Measurements from ENCODE around the gene PAX2.

Gene PAX2

DNA sequence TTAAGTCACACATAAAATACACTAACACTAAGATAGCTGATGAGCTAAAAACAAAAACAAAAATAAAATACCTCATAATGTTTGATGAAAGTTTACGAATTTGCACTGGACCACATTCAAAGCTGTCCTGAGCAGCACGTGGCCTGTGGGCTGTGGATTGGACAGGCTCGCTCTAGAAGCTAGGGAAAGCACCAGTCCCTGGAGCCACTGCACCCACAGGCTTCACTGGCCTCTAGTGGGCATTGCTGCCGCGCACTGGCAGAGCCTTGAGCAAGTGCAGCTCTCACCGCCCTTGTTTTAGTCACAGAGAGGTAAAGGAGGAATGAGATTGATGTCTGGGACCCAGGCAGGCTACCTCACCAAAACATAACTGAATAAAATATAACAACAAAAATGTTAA, 67.6 kb downstream of the PAX2 start:
- in situ Hi-C loops (cut with HindIII; ENCODE audit: low pct_unique_long_range_greater_than_20kb, low sequenced_read_pairs): no loop called here
- no peak for TF ChIP-seq JUND (IDR thresholded peaks at IDR 0.05; ENCODE audit: low read depth)
- peak in 1 of 2 experiments; percentile 67 for DNase-seq (ENCODE audit: low read depth in 1 of 2, low spot score in 1 of 2)

DNA sequence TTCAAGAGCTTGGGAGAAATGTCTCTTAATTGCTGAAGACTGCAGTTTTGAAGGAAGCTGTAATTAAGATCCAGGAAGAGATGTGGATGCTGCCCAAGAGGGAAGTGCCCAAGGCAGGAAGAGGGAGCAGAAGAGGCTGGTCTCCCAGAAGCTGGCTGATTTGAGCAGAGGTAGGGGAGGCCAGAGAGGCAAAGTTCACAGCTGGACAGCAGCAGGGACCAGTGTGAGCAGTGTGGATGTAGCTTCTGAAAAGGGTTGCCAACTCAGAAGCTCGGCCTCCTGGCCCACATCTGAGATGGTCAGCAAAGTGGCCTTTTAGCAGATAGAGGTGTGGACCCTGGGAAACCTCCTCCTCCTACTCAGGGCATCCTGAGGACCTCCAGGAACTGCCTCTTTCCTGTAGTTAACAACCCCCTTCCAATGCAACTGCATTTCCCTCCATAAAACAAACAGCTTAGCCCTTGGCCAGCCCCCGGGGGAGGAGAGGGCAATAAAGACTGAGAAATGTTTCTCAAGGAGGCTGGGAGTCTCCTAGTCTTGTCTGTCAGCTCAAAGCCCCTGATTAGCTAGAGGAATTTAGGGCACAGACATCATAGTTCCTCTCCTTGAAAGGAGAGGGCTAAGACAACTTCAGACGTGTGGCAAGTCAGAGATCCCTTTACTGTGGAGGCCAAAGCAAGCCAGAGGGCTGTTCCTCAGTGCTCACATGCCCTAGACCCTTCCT, 69.5 kb downstream of the PAX2 start:
- DNase-seq (ENCODE audit: low read depth in 1 of 2, low spot score in 1 of 2): no peak
- in situ Hi-C loops (cut with HindIII; ENCODE audit: low pct_unique_long_range_greater_than_20kb, low sequenced_read_pairs): no loop called here
- TF ChIP-seq JUND (IDR thresholded peaks at IDR 0.05; ENCODE audit: low read depth): no peak

DNA sequence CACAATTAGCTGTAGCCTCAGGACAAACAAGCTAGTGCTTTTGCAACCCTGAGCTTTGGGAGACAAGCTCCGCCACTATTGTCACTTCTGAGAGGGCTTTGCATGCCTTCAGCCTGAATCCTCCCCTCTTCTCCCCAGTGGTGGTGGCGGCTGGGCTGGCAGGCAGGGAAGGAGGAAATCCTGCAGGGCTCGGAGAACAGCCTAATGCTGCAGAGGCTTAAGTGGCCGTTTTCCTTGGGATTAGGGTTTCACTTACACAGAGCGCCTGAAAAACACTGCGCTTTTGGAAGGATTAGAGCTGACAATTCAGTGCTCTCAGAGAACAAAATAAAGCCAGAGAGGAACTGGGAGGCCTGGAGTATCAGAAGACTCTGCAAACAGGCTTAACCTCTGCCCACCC, 71.3 kb downstream of the PAX2 start:
- TF ChIP-seq JUND (IDR thresholded peaks at IDR 0.05; ENCODE audit: low read depth): no peak
- no peak for DNase-seq (ENCODE audit: low read depth in 1 of 2, low spot score in 1 of 2)
- in situ Hi-C loops (cut with HindIII; ENCODE audit: low pct_unique_long_range_greater_than_20kb, low sequenced_read_pairs): no loop called here

DNA sequence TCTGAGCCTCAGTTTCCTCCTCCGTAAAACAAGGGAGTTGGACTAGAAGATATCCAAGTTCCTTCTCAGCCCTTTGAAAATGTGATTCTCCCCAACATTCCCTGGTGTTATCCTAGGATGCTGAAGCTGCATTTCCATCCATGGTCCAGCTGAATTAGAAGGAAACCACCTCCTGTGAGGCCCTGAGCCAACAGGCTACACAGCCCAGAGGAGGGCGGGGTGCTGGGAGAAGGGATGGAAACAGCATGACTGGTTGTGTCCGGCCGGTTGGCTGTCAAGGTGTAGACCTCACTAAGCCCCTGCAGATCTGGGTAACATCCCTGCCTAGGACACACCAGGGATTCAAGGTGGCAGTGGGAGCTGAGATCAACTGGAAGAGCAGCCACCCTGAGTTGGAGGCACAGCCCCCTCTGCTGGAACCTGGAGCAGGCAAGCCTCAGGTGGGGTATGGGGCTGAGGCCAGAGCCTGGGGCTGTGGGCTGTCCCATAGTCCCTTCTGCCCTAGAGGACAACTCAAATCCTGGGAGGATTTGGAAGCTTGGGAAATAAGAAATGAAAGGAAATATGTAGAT, 72.0 kb downstream of the PAX2 start:
- in situ Hi-C loops (cut with HindIII; ENCODE audit: low pct_unique_long_range_greater_than_20kb, low sequenced_read_pairs): no loop called here
- no peak for DNase-seq (ENCODE audit: low read depth in 1 of 2, low spot score in 1 of 2)
- TF ChIP-seq JUND (IDR thresholded peaks at IDR 0.05; ENCODE audit: low read depth): no peak

DNA sequence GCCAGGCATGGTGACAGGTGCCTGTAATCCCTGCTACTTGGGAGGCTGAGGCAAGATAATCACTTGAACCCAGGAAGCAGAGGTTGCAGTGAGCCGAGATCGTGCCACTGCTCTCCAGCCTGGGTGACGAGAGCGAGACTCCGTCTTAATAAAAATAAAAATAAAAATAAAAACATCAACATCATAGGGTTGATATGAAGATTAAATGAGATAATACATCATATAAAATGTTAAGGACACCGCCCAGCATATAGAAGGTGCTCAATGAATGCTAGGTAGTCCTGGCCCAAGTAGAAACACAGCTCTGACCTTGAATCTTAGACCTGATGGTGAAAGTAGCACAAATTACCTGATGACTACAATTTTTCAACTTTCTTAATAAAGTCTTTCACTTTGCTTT, 74.0 kb downstream of the PAX2 start:
- TF ChIP-seq JUND (IDR thresholded peaks at IDR 0.05; ENCODE audit: low read depth): no peak
- in situ Hi-C loops (cut with HindIII; ENCODE audit: low pct_unique_long_range_greater_than_20kb, low sequenced_read_pairs): no loop called here
- no peak for DNase-seq (ENCODE audit: low read depth in 1 of 2, low spot score in 1 of 2)

DNA sequence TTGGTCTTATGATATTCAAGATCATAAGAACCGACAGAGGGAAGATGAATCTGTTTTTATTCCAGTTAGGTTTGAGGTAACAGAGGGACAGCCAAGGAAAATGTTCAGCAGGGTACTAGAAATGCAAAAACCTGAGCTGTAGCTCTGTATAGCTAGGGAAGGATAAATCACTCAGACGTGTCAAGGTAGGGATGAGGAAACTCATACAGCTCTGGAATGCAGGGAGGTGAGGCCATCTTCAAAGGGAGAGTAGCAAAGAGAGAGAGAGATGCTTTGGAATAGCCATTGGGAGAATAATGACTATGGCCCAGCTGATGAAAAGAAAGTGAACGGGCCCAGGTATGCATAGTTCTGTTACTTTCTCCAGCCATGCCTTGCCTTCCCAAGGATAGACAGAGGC, 77.8 kb downstream of the PAX2 start:
- no peak for TF ChIP-seq JUND (IDR thresholded peaks at IDR 0.05; ENCODE audit: low read depth)
- in situ Hi-C loops (cut with HindIII; ENCODE audit: low pct_unique_long_range_greater_than_20kb, low sequenced_read_pairs): no loop called here

DNA sequence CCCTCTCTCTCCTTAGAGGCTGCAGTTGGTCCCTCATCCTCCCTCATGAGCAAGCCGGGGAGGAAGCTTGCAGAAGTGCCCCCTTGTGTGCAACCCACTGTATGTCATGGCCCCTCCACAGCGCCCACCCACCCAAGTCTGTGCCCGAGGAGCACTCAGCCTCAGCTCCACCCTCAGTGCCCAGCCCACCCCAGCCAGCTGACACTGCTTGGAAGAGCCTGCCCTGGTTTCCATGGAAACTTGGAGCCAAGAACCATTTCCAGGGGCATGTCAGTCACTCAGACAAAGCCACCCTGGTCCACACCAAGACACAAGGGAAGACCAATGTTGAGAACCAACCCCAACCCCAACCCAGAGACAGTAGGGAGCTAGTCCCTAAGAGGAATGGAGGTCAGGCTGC, 79.5 kb downstream of the PAX2 start:
- no peak for TF ChIP-seq JUND (IDR thresholded peaks at IDR 0.05; ENCODE audit: low read depth)
- no peak for DNase-seq (ENCODE audit: low read depth in 1 of 2, low spot score in 1 of 2)
- in situ Hi-C loops (cut with HindIII; ENCODE audit: low pct_unique_long_range_greater_than_20kb, low sequenced_read_pairs): no loop called here

More for the DNA sequence above, 77.8 kb downstream of the PAX2 start:
- DNase-seq (ENCODE audit: low read depth in 1 of 2, low spot score in 1 of 2): no peak

DNA sequence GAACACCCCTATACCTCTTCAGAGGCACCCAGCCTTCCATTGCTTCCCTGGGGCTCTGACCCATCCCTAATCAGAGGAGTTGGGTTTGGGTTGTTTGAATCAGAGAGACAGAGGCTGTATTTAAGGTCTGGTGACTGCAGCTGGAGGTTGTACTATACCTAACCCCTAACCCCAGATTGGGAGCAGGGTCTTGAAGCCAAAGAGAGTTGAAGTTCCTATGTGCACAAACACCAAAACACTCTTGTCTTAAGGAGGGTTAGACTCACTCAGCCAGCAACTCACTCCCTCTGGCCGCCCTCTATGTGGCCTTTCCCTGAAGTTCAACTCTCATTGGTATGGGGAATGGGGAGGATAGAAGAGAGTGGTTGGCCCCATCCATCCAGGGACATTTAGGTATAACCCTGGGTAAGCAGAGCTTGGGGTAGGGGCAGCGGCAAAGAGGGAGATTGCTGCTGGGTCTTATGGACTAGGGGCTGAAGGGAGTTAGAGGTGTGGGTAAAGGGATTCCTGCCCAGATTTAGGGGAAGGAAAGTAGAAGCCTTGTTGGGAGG, 80.0 kb downstream of the PAX2 start:
- TF ChIP-seq JUND (IDR thresholded peaks at IDR 0.05; ENCODE audit: low read depth): no peak
- in situ Hi-C loops (cut with HindIII; ENCODE audit: low pct_unique_long_range_greater_than_20kb, low sequenced_read_pairs): no loop called here
- no peak for DNase-seq (ENCODE audit: low read depth in 1 of 2, low spot score in 1 of 2)

DNA sequence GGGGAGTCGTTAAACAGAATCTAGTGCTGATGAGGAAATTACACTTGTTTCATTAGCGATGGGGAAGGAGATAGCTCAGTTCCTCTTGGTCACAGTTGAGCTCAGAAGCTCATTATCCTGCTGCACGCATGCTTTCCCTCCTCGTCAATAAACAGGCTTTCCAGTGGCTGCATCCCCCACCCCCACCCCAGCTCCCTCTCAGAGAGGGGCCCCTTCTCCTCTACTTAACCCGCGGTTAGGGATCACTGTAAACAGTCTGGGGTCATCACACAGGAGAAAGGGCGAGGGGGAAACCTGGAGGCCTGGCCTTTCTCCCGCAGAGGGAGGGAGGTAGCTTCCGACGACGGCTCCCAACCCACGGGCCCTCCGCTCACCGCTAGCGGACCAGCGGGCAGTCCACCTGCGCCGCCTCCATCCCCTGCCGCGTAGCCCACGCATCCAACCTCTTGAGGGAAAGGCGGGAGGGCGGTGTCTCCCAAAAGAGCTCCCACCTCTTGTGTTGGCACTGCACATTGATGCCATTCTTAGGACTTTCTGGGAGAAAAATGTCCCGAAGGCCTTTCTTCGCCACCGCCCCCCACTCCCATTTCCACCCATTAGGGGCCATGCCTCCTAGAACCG, 80.8 kb downstream of the PAX2 start:
- no peak for DNase-seq (ENCODE audit: low read depth in 1 of 2, low spot score in 1 of 2)
- TF ChIP-seq JUND (IDR thresholded peaks at IDR 0.05; ENCODE audit: low read depth): no peak
- in situ Hi-C loops (cut with HindIII; ENCODE audit: low pct_unique_long_range_greater_than_20kb, low sequenced_read_pairs): no loop called here

DNA sequence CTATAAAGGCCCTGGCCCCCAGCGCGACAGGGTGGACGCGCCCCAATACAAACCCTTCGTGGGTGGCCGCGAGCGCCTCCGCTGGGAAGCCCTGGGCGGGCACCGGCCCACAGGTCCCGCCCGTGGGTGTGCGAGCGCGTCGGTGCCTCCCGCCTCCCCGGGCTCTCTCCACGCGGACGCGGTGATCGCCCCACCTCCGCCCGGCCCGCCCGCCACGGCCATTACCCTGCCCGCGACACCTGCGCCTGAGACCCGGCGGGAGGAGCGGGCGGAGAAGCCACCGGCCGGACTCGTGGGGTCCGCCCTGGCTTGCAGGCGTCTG, 81.2 kb downstream of the PAX2 start:
- in situ Hi-C loops (cut with HindIII; ENCODE audit: low pct_unique_long_range_greater_than_20kb, low sequenced_read_pairs): no loop called here
- TF ChIP-seq JUND (IDR thresholded peaks at IDR 0.05; ENCODE audit: low read depth): no peak
- no peak for DNase-seq (ENCODE audit: low read depth in 1 of 2, low spot score in 1 of 2)

DNA sequence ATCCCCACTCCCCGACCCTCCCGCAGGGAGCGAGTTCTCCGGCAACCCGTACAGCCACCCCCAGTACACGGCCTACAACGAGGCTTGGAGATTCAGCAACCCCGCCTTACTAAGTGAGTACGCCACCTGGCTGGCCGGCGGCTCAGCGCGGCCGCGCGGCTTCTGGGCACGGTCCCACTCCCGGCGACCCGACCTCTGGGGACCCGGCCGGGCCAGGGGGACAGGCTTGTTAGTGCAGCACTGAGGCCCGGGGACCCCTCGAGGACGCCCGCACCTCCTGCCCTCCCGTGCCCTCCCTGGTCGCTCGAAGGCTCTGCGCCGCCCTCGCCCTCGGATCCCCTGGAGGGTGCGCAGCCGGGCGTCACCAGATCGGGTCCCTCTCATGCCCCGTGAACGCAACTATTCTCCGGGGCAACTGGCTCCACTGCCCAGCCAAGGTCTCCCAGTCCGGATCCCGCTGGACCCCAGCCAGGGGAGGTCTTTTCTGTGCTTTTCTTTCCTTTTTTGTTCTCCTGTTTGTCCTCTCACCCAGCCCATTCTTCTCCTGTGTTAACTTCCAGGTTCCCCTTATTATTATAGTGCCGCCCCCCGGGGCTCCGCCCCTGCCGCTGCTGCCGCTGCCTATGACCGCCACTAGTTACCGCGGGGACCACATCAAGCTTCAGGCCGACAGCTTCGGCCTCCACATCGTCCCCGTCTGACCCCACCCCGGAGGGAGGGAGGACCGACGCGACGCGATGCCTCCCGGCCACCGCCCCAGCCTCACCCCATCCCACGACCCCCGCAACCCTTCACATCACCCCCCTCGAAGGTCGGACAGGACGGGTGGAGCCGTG, 81.8 kb downstream of the PAX2 start:
- in situ Hi-C loops (cut with HindIII; ENCODE audit: low pct_unique_long_range_greater_than_20kb, low sequenced_read_pairs): no loop called here
- DNase-seq (ENCODE audit: low read depth in 1 of 2, low spot score in 1 of 2): peak; percentile 72 to 98
- TF ChIP-seq JUND (IDR thresholded peaks at IDR 0.05; ENCODE audit: low read depth): no peak

DNA sequence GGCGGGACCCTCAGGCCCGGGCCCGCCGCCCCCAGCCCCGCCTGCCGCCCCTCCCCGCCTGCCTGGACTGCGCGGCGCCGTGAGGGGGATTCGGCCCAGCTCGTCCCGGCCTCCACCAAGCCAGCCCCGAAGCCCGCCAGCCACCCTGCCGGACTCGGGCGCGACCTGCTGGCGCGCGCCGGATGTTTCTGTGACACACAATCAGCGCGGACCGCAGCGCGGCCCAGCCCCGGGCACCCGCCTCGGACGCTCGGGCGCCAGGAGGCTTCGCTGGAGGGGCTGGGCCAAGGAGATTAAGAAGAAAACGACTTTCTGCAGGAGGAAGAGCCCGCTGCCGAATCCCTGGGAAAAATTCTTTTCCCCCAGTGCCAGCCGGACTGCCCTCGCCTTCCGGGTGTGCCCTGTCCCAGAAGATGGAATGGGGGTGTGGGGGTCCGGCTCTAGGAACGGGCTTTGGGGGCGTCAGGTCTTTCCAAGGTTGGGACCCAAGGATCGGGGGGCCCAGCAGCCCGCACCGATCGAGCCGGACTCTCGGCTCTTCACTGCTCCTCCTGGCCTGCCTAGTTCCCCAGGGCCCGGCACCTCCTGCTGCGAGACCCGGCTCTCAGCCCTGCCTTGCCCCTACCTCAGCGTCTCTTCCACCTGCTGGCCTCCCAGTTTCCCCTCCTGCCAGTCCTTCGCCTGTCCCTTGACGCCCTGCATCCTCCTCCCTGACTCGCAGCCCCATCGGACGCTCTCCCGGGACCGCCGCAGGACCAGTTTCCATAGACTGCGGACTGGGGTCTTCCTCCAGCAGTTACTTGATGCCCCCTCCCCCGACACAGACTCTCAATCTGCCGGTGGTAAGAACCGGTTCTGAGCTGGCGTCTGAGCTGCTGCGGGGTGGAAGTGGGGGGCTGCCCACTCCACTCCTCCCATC, 82.7 kb downstream of the PAX2 start:
- no peak for TF ChIP-seq JUND (IDR thresholded peaks at IDR 0.05; ENCODE audit: low read depth)
- peak; percentile 58 to 88 for DNase-seq (ENCODE audit: low read depth in 1 of 2, low spot score in 1 of 2)
- in situ Hi-C loops (cut with HindIII; ENCODE audit: low pct_unique_long_range_greater_than_20kb, low sequenced_read_pairs): no loop called here
